MM.1S (cell line): ENCODE measurements around the gene CNOT10.

Source experiments
- DNase-seq: peaks from one replicate; pipeline ENCODE4 v3.0.0-alpha.2; 2015
- H2AFZ ChIP-seq: fragments of 300-600 bp; sonication (generic); 2 replicates; pipeline ENCODE4 v1.6.0; 2016; ENCODE audit warnings: antibody characterized with exemption, low read length
- H3F3A ChIP-seq: fragments of 300-600 bp; sonication (generic); 2 replicates; pipeline ENCODE4 v1.6.1; 2016; ENCODE audit warnings: mild to moderate bottlenecking, antibody characterized with exemption, low read length, moderate library complexity, mixed read lengths; ENCODE audit not compliant: insufficient read depth
- H3K27ac ChIP-seq: fragments of 300-600 bp; sonication (generic); 2 replicates; pipeline ENCODE4 v1.5.1; 2016; ENCODE audit warnings: mild to moderate bottlenecking, low read length
- H3K27me3 ChIP-seq: fragments of 300-600 bp; sonication (generic); replicated peaks from 2 replicates; pipeline ENCODE4 v1.6.0; 2016; ENCODE audit warnings: low read length; ENCODE audit not compliant: insufficient read depth
- H3K36me3 ChIP-seq: fragments of 300-600 bp; sonication (generic); replicated peaks from 2 replicates; pipeline ENCODE4 v1.6.1; 2016; ENCODE audit warnings: mild to moderate bottlenecking, low read length, mixed read lengths; ENCODE audit not compliant: insufficient read depth
- H3K4me1 ChIP-seq: fragments of 300-600 bp; sonication (generic); 2 replicates; pipeline ENCODE4 v1.6.1; 2016; ENCODE audit warnings: low read length, mixed read lengths
- H3K4me2 ChIP-seq: fragments of 300-600 bp; sonication (generic); 2 replicates; pipeline ENCODE4 v1.6.0; 2016; ENCODE audit warnings: low read depth, low read length
- H3K4me3 ChIP-seq: fragments of 300-600 bp; sonication (generic); 2 replicates; pipeline ENCODE4 v1.5.1; 2016; ENCODE audit warnings: low read length, mixed read lengths
- H3K79me2 ChIP-seq: fragments of 300-600 bp; sonication (generic); 2 replicates; pipeline ENCODE4 v1.6.1; 2016; ENCODE audit warnings: mixed run types, low read length, mixed read lengths
- H3K9ac ChIP-seq: fragments of 300-600 bp; sonication (generic); 2 replicates; pipeline ENCODE4 v1.6.1; 2016; ENCODE audit warnings: low read length, mixed read lengths
- H3K9me2 ChIP-seq: fragments of 300-600 bp; sonication (generic); replicated peaks from 2 replicates; pipeline ENCODE4 v1.6.1; 2016; ENCODE audit warnings: mild to moderate bottlenecking, low read length, mixed read lengths; ENCODE audit not compliant: insufficient read depth
- H3K9me3 ChIP-seq: fragments of 300-600 bp; sonication (generic); replicated peaks from 2 replicates; pipeline ENCODE4 v1.6.1; 2016; ENCODE audit warnings: mild to moderate bottlenecking, low read length, mixed read lengths; ENCODE audit not compliant: insufficient read depth
- H4K20me1 ChIP-seq: fragments of 300-600 bp; sonication (generic); 2 replicates; pipeline ENCODE4 v1.6.1; 2016; ENCODE audit warnings: mild to moderate bottlenecking, low read length, moderate library complexity, mixed read lengths; ENCODE audit not compliant: insufficient read depth
- EZH2 ChIP-seq: fragments of 300-600 bp; sonication (generic); optimal IDR thresholded peaks from 2 replicates; pipeline ENCODE3; 2017; ENCODE audit warnings: low read depth, mild to moderate bottlenecking, antibody characterized with exemption, low read length, mixed read lengths
- EZH2phosphoT487 ChIP-seq: fragments of 300-600 bp; sonication (generic); IDR thresholded peaks from 2 replicates; pipeline ENCODE4 v1.6.1; 2018; ENCODE audit warnings: antibody characterized with exemption, low read length
- TF ChIP-seq, protein P1 (sequence below): fragments of 300-600 bp; sonication (generic); IDR thresholded peaks from 2 replicates; pipeline ENCODE4 v1.5.1; 2016; ENCODE audit warnings: antibody characterized with exemption, low read length, mixed read lengths

The CNOT10 gene

DNA sequence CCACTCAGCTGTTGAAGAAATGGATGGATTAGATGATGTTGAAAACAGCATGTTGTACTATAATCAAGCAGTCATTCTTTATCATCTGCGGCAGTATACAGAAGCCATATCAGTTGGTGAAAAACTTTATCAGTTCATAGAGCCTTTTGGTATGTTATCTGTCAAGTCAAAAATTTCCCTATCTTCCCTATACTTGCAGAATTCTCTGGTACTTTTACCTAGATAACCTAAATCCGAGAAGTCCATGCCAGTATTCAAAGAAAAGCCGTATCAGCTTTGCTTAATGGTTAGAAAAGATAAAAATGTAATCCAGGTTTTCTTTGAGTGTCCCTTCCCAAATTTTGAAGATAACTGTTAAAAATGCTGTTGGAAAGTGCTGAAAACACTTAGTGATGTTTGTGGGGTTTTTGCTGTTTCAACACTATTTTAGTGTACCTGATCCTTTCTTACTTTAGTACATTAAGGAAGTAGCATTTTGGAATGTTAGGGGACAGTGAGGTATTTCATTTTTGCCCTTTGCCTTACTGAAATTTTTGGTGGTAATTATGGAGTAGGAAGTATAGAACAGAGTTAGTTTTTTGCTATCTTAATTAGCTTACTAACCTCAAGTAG lies 23.8 kb downstream of the CNOT10 start:
- TF ChIP-seq, protein P1, sequence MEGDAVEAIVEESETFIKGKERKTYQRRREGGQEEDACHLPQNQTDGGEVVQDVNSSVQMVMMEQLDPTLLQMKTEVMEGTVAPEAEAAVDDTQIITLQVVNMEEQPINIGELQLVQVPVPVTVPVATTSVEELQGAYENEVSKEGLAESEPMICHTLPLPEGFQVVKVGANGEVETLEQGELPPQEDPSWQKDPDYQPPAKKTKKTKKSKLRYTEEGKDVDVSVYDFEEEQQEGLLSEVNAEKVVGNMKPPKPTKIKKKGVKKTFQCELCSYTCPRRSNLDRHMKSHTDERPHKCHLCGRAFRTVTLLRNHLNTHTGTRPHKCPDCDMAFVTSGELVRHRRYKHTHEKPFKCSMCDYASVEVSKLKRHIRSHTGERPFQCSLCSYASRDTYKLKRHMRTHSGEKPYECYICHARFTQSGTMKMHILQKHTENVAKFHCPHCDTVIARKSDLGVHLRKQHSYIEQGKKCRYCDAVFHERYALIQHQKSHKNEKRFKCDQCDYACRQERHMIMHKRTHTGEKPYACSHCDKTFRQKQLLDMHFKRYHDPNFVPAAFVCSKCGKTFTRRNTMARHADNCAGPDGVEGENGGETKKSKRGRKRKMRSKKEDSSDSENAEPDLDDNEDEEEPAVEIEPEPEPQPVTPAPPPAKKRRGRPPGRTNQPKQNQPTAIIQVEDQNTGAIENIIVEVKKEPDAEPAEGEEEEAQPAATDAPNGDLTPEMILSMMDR = no peak
- TF ChIP-seq EZH2 = no peak
- Histone ChIP-seq H3K4me2 (no peak overlapping the region), H4K20me1 (no peaks in the 10 kb centered on the region), H3K9me3 (no peaks in the 10 kb centered on the region), H3K4me1 (peaks cover 2% of the 10 kb centered on the region), H3K27ac (no peak overlapping the region), H3F3A (no peaks in the 10 kb centered on the region), H3K9me2 (no peaks in the 10 kb centered on the region), H3K36me3 (0 out of 2 replicates have a peak, but pooled peaks cover 4% of the 10 kb centered on the region), H3K27me3 (no peaks in the 10 kb centered on the region), H2AFZ (no peak overlapping the region), H3K9ac (no peak overlapping the region), H3K79me2 (peaks cover 34% of the 10 kb centered on the region), H3K4me3 (no peak overlapping the region)
- DNase-seq = no peak

DNA sequence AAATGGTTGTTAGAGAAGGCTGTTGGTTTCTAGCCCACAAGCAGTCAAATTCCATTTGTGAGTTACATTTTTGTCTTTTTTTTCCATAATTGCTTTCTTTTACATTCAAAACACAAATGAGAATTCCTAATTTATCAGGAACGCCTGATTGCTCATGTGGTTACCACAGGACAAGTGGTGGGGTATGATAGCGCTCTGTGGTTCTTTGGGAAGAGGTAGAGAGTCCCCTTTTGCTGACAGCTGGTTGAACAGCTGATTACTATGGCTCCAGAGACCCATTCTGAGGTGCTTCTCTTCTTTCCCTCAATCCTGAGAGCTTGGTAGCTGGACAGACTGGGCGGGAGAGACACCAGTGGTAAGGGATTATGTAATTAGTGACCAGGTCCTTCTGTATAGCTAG lies 24.4 kb downstream of the CNOT10 start:
- no peaks in the 10 kb centered on the region for H3K4me1 ChIP-seq
- 0 out of 2 replicates have a peak, but pooled peaks cover 4% of the 10 kb centered on the region for H3K36me3 ChIP-seq
- H3K9me2 ChIP-seq = no peaks in the 10 kb centered on the region
- no peaks in the 10 kb centered on the region for H4K20me1 ChIP-seq
- H3K27ac ChIP-seq = no peak overlapping the region
- H3K9me3 ChIP-seq = no peaks in the 10 kb centered on the region
- no peak overlapping the region for H3K4me3 ChIP-seq
- peaks cover 30% of the 10 kb centered on the region for H3K79me2 ChIP-seq
- no peak overlapping the region for H3K4me2 ChIP-seq
- H3K9ac ChIP-seq = no peak overlapping the region
- no peak for TF ChIP-seq EZH2phosphoT487
- TF ChIP-seq EZH2 = no peak
- TF ChIP-seq, protein P1 = no peak
- no peak for DNase-seq
- no peaks in the 10 kb centered on the region for H3F3A ChIP-seq
- H2AFZ ChIP-seq = no peak overlapping the region
- no peaks in the 10 kb centered on the region for H3K27me3 ChIP-seq

DNA sequence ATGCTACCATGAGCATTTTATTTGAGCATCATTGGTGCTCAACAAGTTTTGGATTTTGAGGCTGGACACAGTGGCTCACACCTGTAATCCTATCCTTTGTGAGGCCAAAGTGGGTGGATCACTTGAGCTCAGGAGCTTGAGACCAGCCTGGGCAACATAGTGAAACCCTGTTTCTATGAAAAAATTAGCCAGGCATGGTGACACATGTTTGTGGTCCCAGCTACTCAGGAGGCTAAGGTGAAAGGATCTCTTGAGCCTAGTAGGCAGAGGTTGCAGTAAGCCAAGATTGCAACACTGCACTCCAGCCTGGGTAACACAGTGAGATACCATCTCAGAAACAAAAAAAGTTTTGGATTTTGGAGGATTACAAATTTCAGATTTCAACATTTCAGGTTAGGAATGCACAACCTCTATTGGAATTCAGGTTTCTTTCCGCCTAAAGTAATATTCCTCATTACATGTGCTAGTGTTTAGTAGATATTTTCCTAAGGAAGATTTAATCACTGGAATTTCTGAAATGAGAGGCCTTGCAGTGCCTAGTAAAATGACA lies 27.6 kb downstream of the CNOT10 start:
- no peaks in the 10 kb centered on the region for H3K9me3 ChIP-seq
- H3K79me2 ChIP-seq = 0 out of 2 replicates have a peak, but pooled peaks cover 4% of the 10 kb centered on the region
- 0 out of 2 replicates have a peak, but pooled peaks cover 9% of the 10 kb centered on the region for H3K36me3 ChIP-seq
- no peaks in the 10 kb centered on the region for H3K4me1 ChIP-seq
- H3K4me3 ChIP-seq = no peak overlapping the region
- TF ChIP-seq EZH2 = no peak
- TF ChIP-seq EZH2phosphoT487 = no peak
- TF ChIP-seq, protein P1 = no peak
- no peaks in the 10 kb centered on the region for H3K9me2 ChIP-seq
- H3K27me3 ChIP-seq = no peaks in the 10 kb centered on the region
- no peak overlapping the region for H3K27ac ChIP-seq
- H3F3A ChIP-seq = no peaks in the 10 kb centered on the region
- H2AFZ ChIP-seq = no peak overlapping the region
- H4K20me1 ChIP-seq = no peaks in the 10 kb centered on the region
- H3K4me2 ChIP-seq = no peak overlapping the region
- no peak overlapping the region for H3K9ac ChIP-seq
- no peak for DNase-seq
